Panc1 (cell line): ENCODE results near the gene CCDC57. TPM values are rescaled to one million over a fixed set of nuclear protein-coding genes. Genes with fewer than 3 reads are reported as not detected.

Experiments
- ATAC-seq: fragments of 200-7000 bp; cut with Tn5 transposase; 2 replicates; pipeline ENCODE4 v1.9.1; 2020; ENCODE audit warnings: mild to moderate bottlenecking, moderate library complexity
- BruUV-seq: library from RNA; stranded (reverse); fragments of 400-500 nt; replicated peaks from 2 replicates; lab custom pipeline; 2021; lab: Mats Ljungman, UMichigan
- CTCF ChIA-PET: fragments of 300-600 bp; sonication (Branson Sonifier 250); formaldehyde crosslinking; loops from one replicate; lab custom pipeline; 2022; ENCODE audit warnings: antibody characterized with exemption; lab: Charles Lee
- POLR2A ChIA-PET: fragments of 300-600 bp; sonication (Branson Sonifier 250); formaldehyde crosslinking; loops from one replicate; lab custom pipeline; 2022; ENCODE audit warnings: antibody characterized with exemption; lab: Charles Lee
- DNase-seq: peaks from one replicate; pipeline ENCODE4 v3.0.0-alpha.2; 2010; ENCODE audit warnings: low read depth, low spot score
- H3K27ac ChIP-seq: 2 replicates; pipeline ENCODE4 v1.5.1; 2011; ENCODE audit warnings: mild to moderate bottlenecking, low read length, inconsistent platforms
- H3K27me3 ChIP-seq: fragments of 200-500 bp; sonication (Bioruptor generic); 2 replicates; pipeline ENCODE4 v1.6.0; 2014; ENCODE audit warnings: low read length, inconsistent platforms; ENCODE audit not compliant: control insufficient read depth, insufficient read depth
- H3K36me3 ChIP-seq: fragments of 200-500 bp; sonication (Bioruptor generic); 2 replicates; pipeline ENCODE4 v1.5.1; 2014; ENCODE audit warnings: inconsistent platforms, mild to moderate bottlenecking, low read length, moderate library complexity; ENCODE audit not compliant: control insufficient read depth, insufficient read depth
- H3K4me1 ChIP-seq: 2 replicates; pipeline ENCODE4 v1.5.1; 2011; ENCODE audit warnings: inconsistent platforms, mild to moderate bottlenecking, low read length, moderate library complexity; ENCODE audit not compliant: control insufficient read depth, insufficient read depth
- H3K4me3 ChIP-seq, 2 experiments: 2 replicates each; pipeline ENCODE4 v1.5.1; 2011 to 2012; ENCODE audit warnings: low read depth in 2 of 2, low read length in 2 of 2, mild to moderate bottlenecking in 2 of 2, inconsistent platforms in 1 of 2, moderate library complexity in 1 of 2
- H3K9me3 ChIP-seq: fragments of 200-500 bp; sonication (Bioruptor generic); 2 replicates; pipeline ENCODE4 v1.5.1; 2014; ENCODE audit warnings: low read depth, mild to moderate bottlenecking, inconsistent platforms, low read length, moderate library complexity; ENCODE audit not compliant: control insufficient read depth, insufficient read depth
- POLR2AphosphoS5 ChIP-seq: IDR thresholded peaks from 2 replicates; pipeline ENCODE4 v1.6.1; 2012; ENCODE audit warnings: mild to moderate bottlenecking, low read depth, low read length, moderate library complexity
- REST ChIP-seq, 2 experiments: IDR thresholded peaks; 2 replicates each; pipeline ENCODE4 v1.6.1; 2011 to 2012; ENCODE audit warnings: low read depth in 2 of 2, control low read depth in 1 of 2, low read length in 1 of 2, mild to moderate bottlenecking in 1 of 2, moderate library complexity in 1 of 2; ENCODE audit not compliant: insufficient read depth in 1 of 2
- SIN3A ChIP-seq: IDR thresholded peaks from 2 replicates; pipeline ENCODE4 v1.6.1; 2012; ENCODE audit warnings: low read depth, mild to moderate bottlenecking, low read length, moderate library complexity, borderline replicate concordance; ENCODE audit not compliant: insufficient read depth
- TCF7L2 ChIP-seq: IDR thresholded peaks from 2 replicates; pipeline ENCODE4 v1.6.1; 2011; ENCODE audit warnings: mild to moderate bottlenecking, low read depth, low read length, inconsistent platforms
- in situ Hi-C: cut with HindIII; loops from 2 replicates; pipeline ENCODE4 v1.10.0; 2016; ENCODE audit warnings: low sequenced_read_pairs, low pct_unique_long_range_greater_than_20kb
- intact Hi-C: fragments of 100-400 bp; cut with micrococcal nuclease; formaldehyde crosslinking; loops from one replicate; pipeline ENCODE4 v1.10.0; 2022; ENCODE audit not compliant: unreplicated experiment
- total RNA-seq: library from RNA; stranded (reverse); gene quantifications from one replicate; pipeline ENCODE4 v1.2.1, GENCODE V29; 2021; ENCODE audit not compliant: unreplicated experiment
- TF ChIP-seq, protein P1 (sequence below): fragments of 450-650 bp; IDR thresholded peaks from 2 replicates; pipeline ENCODE4 v1.5.1; 2017; ENCODE audit warnings: mild to moderate bottlenecking

Gene CCDC57
- total RNA-seq, 1 experiment from 2014 or later = 63.6 TPM

DNA sequence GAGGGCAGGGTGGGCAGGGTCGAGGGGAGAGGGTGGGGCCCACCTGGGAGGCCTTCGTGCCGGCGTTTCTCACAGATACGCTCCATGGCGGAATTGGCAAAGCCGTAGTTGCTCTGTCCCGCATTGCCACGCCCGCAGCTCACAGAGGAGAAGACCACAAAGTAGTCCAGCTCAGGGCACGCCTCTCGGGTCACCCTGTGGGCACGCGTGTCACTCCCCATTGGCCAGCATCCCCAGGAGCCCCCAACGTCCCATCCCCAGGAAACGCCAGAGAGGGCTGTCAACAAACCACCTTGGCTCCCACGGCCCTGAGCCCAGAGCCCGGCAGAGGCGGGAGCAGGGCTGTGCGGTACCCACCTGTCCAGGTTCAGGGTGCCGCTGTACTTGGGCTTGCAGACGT lies 130.7 kb downstream of the CCDC57 start:
- CTCF ChIA-PET = no interaction called here
- Histone ChIP-seq H3K27me3 (no peaks in the 10 kb centered on the region), H3K27ac (no peak overlapping the region), H3K9me3 (no peaks in the 10 kb centered on the region), H3K36me3 (peaks cover 10% of the 10 kb centered on the region), H3K4me1 (peaks cover 18% of the 10 kb centered on the region), H3K4me3 (no peak overlapping the region)
- in situ Hi-C loops = no loop called here
- BruUV-seq = no TSS peak
- ATAC-seq (no peak), DNase-seq (no peak)
- TF ChIP-seq TCF7L2 (no peak), SIN3A (no peak), POLR2AphosphoS5 (no peak), REST (IDR thresholded peaks at IDR 0.05; ENCODE audit: insufficient read depth in 1 of 2, low read depth in 2 of 2, low read length in 1 of 2) (no peak)
- TF ChIP-seq, protein P1, sequence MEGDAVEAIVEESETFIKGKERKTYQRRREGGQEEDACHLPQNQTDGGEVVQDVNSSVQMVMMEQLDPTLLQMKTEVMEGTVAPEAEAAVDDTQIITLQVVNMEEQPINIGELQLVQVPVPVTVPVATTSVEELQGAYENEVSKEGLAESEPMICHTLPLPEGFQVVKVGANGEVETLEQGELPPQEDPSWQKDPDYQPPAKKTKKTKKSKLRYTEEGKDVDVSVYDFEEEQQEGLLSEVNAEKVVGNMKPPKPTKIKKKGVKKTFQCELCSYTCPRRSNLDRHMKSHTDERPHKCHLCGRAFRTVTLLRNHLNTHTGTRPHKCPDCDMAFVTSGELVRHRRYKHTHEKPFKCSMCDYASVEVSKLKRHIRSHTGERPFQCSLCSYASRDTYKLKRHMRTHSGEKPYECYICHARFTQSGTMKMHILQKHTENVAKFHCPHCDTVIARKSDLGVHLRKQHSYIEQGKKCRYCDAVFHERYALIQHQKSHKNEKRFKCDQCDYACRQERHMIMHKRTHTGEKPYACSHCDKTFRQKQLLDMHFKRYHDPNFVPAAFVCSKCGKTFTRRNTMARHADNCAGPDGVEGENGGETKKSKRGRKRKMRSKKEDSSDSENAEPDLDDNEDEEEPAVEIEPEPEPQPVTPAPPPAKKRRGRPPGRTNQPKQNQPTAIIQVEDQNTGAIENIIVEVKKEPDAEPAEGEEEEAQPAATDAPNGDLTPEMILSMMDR = no peak
- POLR2A ChIA-PET = no interaction called here
- intact Hi-C loops = no loop called here

DNA sequence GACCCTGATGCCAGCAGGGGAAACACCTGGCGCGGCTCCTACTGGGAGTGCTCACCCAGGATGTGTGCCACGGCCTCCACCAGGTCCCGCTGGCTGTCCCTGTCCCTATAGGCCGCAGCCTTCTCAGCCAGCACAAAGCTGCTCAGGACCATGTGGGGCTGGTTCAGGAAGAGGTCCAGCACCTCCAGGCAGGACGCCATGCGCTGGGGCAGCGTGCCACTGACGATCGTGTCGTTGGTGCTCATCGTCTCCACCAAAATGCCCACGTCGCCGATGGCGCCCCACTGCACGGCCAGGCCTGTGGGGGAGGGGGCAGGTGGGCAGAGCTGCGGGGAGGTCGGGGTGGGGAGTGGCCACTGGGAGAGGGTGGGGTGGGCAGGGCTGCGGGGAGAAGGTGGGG lies 131.1 kb downstream of the CCDC57 start:
- Histone ChIP-seq H3K27ac (no peak overlapping the region), H3K27me3 (no peaks in the 10 kb centered on the region), H3K36me3 (peaks cover 10% of the 10 kb centered on the region), H3K4me3 (no peak overlapping the region), H3K4me1 (peaks cover 22% of the 10 kb centered on the region), H3K9me3 (no peaks in the 10 kb centered on the region)
- ChIA-PET POLR2A (no interaction called here), CTCF (no interaction called here)
- DNase-seq = no peak
- intact Hi-C loops = no loop called here
- no peak for ATAC-seq
- BruUV-seq = no TSS peak
- in situ Hi-C loops = no loop called here
- TF ChIP-seq TCF7L2 = no peak
- TF ChIP-seq POLR2AphosphoS5 = no peak
- TF ChIP-seq, protein P1 = no peak
- TF ChIP-seq REST (IDR thresholded peaks at IDR 0.05; ENCODE audit: insufficient read depth in 1 of 2, low read depth in 2 of 2, low read length in 1 of 2) = 0 out of 4 replicates have a peak, but pooled peaks of 1 of the 2 experiments have one; percentile 12
